HG03457 (cell line): ENCODE measurements around the gene BMP6.

Source experiments
- ATAC-seq: cut with Tn5 transposase; IDR thresholded peaks from one replicate; pipeline ENCODE4 v1.9.1; 2021; ENCODE audit warnings: moderate number of reproducible peaks; ENCODE audit not compliant: unreplicated experiment

BMP6 gene

DNA sequence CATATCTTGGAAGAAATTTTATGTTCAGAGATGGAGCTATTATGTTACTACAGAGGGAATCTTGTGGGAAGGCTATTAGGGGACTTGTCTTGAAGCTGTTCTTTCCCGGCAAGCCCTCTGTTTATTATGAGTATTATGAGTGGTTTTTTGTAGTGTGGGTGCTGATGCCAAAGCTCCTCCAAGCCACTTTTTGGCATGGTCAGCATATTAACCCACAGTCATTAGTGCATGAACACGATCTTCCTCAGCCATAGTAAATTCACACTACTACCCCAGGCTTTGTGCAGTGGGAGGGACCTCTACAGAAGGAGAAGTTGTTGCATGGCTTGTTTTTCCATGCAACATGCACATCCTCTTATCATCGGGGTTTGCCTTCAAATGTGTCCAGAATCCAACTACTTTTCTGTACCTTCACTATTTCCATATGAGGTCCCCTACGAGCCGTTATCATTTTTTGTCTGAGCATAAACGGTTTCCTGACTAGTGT lies 6.5 kb upstream of the BMP6 start:
- ATAC-seq: no peak

DNA sequence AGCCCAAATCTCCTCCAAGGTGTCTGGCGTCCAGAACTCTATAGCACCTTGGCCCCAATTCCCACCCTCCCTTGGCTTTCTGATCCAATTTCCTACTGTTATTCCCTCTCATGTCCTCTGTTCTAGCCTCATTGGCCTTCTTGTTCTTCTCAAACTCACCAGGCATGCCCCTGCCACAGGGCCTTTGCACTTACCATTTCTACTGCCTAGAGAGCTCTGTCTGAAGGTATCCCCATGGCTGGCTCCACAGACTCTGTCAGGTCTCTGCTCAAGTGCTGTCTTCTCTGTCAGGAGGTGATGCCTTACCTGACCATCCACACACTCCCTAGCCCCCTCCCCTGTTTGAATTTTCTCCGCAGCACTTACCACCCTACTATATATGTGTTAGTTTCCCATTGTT lies 5.6 kb upstream of the BMP6 start:
- no peak for ATAC-seq

DNA sequence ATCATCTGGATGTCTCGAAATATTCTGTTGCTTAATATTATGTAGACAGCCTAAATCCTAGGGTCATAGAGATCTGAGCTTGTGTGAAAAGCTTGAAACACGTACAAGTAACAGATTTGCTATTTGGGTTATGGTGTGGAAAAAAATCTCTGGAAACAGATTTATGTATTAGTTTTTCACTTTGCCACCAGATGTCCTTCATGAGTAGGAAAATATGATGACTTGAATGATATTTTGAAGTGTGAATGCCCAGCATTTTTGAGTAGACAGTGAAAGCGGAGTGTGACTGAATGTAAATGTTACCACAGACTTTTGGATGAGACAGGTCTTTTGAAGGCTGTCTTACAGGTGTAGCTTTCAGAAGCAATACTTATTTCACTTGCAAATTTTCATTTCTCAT lies 4.2 kb upstream of the BMP6 start:
- ATAC-seq: no peak

DNA sequence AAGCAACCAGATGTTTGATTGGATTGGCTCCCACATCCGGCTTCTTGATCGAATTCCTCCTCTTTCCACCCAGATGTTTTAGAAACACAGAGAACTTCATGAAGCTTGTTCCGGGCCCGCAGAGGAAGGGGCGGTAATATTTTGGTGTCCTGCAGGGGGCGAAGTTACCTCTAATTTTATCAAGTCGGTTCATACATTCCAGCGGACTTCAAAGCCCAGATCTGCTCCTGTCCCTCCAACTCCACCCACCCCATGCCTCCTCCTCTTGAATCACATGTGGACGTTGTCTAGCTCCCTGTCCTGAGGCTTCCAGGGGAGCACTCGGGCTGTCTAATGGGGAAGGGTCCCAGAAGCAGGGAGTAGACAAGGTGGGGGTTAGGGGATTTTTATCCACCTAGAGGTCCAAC lies 2.9 kb upstream of the BMP6 start:
- ATAC-seq: no peak

DNA sequence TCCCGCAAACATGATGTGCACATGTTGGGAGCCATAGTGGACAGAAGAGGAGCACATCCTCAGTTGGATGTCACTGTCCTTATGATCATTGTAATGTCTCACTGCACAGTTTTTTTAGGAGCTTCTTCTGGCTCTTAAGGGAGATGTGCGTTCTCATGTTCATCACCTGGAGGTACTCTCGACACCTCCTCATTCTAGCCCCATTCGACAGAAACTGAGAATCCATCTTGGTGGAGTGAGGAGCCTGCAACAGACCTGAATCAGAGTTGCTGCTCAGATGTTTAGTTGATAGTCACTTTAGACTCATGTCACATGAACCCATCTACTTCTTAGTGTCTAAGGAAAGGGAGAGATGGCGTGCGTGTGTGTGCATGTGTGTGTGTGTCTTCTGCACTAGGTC lies 2.3 kb upstream of the BMP6 start:
- ATAC-seq: no peak

DNA sequence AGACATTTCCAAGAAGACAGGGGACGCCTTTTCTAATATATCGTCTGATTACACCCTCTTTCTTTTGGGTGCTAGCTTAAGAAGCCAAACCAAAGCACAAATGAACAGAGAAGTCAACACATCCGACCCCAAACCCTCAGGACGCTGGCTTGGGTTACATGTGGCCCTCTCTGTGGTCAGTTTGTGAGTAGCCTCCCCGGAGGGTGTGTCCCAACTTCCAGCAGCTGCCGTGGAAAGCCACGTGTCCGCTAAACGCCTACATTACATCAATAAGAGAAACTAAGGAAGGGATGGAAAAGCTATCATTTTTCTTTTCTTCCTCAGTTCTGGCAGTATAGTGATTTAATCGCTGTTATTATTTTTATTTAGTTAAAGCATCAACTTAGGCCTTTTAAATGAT lies 487 bp upstream of the BMP6 start:
- no peak for ATAC-seq

DNA sequence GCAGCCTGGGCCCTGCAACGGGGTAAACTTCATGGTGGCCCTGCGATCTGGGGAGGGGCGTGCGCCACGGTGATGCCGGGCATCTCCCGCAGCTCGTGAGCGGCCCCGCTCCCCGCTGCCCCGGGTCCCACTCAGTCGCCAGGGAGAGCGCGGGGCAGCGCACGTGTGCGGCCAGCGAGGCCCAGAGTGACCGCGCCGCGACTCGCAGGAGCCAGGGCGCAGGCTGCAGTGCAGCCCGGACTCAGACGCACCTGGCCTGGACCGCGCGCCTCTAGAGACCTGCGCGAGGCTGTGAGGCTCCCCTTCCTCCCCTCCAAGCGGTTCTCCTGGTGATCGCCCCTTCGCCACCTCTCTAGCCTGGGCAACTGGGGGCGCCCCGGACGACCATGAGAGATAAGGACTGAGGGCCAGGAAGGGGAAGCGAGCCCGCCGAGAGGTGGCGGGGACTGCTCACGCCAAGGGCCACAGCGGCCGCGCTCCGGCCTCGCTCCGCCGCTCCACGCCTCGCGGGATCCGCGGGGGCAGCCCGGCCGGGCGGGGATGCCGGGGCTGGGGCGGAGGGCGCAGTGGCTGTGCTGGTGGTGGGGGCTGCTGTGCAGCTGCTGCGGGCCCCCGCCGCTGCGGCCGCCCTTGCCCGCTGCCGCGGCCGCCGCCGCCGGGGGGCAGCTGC lies 652 bp downstream of the BMP6 start:
- no peak for ATAC-seq

DNA sequence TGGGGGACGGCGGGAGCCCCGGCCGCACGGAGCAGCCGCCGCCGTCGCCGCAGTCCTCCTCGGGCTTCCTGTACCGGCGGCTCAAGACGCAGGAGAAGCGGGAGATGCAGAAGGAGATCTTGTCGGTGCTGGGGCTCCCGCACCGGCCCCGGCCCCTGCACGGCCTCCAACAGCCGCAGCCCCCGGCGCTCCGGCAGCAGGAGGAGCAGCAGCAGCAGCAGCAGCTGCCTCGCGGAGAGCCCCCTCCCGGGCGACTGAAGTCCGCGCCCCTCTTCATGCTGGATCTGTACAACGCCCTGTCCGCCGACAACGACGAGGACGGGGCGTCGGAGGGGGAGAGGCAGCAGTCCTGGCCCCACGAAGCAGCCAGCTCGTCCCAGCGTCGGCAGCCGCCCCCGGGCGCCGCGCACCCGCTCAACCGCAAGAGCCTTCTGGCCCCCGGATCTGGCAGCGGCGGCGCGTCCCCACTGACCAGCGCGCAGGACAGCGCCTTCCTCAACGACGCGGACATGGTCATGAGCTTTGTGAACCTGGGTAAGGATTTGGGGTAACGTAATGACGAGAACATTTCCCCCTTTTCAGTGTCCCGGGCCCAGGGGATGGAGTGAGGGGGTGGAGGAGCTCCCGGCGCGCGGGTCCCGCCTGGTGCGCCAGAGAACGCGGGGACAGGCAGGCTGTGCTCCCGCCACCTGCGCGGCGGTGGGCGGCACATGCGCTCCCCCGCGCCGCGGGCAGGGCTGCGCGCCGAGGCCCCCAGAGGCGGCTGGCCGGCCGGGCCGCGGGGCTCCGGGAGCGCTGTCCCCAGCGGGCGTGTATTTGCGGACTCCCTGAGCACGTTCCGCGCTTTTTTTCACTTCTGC lies 1.4 kb downstream of the BMP6 start:
- ATAC-seq: no peak

DNA sequence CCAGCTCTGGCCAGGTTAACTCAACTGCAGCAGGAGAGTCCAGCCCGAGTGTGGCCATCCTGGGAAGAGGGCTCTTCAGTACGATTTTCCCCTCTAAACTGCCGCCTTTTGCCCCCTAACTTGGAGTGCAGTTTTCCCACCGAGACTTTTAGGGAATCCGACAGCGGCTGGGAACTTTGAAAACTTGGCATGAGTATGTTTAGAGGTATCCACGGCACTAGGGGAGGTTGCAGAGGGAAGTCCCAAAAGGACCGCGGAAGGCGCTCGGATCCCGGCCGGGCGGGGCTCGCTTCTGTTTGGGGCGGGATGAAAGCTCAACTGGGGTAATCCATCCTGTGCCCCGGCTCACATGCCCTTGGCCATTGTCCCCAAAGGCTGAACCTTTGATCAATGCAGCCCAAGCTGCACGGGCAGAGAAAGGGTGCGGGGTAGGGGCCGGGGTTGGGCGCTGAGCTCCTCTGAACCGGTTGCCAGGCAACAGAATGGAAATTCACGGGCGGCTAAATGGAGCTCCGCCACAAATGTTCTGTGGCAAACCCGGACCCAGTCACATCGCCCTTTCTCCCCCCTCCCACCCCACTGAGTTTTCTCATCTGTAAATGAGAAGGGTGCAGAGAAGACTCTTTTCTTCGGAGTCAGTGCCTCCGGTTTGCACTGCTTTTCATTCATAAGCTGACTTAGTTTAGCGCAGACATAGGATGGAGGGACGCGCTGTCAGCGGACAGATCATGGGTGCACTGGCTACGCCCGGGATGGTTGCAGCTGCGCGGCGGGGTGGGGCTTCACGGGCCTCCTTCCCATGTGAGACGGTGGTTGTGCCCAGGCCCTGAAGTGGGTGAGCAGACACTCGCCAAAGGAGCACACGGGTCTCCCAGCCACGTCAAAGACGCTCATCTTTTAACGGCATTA lies 2.3 kb downstream of the BMP6 start:
- ATAC-seq: no peak

DNA sequence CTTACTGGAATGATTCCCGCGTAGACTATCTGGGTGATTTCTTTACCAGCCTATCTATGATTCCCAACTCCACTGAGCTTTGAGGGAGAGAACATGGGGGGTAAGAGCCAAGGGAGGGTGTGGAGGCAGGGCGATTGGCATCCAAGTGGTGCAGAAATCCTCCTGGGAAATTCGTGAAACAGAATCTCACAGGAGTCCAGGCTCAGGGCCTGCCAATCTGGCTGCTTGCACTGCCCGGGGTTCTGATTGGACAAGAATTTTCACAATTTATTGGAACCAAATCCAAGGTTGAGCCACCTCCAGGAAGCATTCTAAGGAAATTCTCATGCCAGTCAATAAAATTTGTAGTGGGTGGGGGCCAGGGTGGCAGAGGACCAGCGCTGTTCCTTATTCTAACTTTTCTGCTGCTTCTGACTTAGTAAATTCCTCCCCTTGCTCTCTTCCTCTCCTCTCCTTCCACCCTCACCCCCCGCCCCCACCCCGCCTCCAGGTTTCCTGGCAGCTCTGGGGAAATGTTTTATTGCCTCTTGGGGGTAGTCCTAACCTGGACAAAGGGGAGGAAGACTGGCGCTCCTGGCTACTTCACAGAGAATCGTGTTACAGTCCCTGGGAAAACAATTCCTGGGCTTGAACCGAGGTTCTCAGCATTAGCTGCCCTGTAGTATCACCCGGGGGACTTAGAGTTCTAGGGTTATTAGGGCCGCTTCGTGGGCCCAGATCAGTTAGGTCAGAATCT lies 3.1 kb downstream of the BMP6 start:
- no peak for ATAC-seq

DNA sequence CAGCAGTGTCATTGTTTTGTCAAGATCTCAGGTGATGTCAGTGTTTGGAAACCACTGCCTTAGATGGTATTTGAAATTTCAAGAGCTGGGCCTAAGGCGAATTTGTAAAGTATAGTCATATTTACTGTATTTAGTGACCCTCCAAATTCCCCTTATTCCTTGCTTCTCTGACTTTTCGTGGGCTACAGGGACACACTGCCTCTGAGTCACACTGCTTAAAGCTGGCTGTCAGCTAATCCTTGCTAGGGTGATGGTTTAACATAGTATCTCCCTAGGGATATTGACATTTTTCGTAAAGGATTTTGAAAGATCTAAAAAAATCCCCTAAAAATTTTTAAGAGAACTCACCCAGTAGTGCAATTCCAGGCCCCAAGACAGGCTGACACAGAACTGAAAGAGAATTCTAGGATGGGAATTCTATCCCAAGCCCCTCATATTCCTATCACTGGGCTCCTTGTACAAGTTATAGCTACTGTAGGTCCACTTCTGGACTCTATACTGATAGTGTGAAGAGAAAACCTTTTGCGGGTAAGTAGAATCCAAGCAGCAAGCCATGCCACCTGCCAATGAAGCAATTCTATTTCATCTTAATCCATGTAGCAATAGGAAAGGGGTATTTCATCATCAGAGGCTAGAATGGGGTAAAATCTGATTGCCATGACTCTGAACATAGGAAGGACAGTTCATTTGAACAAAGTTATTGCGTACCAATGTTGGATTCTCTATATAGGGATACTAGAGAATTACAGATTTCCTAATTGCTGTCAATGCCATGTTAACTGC lies 4.3 kb downstream of the BMP6 start:
- no peak for ATAC-seq

DNA sequence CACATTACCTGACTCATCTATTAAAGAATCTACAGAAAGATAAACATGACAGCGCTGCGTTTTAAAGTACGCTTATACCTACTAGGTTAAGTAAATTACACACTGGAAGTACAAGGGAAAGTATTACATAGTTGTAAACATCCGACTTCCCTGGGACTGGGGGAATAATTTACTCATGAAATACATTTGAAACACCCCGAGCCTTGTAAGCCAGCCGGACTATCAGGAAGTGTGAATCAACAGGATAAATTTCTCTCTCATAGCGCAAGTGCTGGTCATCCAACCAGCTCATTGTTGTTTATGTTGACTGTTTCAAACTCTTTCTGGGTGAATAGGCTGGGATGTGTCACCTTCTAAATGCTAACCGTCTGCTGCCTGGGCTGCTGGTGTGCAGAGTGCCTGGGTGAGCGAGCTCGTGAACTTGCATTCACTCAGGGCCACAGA lies 4.9 kb downstream of the BMP6 start:
- ATAC-seq: no peak

DNA sequence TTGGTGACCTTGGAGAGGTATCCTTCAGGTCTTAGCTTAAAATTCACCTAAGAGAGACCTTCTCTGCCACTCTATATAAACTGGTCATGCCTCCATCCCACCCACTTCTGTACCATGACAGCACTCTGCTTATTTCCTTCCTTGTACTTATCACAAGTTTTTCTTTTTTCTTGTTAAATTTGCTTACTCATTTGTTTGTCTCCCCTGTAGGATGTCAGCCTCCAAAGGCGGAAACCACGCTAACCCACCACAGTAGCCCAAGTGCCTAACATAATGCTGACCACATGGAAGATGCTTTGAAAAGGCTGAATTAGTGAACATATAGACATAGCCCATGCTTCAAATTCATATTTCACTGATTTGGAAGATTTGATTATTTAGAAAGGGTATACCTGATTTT lies 5.4 kb downstream of the BMP6 start:
- no peak for ATAC-seq

DNA sequence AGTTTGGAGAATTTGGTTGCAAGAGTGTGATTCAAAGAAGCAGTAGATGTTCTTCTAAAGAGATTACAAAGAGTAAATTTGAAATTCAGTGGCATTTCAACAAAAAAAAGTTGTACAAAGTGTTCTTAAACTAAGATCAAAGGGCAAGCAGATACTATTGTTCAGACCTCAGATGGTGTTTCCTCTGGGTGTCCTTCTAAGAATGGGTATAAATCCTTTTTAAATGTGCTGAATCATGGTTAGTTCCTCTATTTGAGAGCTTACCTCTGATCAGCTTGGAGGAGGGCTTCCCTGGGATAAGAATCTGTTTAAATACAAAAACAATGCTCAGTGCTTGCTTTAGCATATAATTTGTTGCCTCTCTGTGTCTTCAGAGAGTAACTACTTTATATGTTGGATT lies 6.3 kb downstream of the BMP6 start:
- no peak for ATAC-seq

DNA sequence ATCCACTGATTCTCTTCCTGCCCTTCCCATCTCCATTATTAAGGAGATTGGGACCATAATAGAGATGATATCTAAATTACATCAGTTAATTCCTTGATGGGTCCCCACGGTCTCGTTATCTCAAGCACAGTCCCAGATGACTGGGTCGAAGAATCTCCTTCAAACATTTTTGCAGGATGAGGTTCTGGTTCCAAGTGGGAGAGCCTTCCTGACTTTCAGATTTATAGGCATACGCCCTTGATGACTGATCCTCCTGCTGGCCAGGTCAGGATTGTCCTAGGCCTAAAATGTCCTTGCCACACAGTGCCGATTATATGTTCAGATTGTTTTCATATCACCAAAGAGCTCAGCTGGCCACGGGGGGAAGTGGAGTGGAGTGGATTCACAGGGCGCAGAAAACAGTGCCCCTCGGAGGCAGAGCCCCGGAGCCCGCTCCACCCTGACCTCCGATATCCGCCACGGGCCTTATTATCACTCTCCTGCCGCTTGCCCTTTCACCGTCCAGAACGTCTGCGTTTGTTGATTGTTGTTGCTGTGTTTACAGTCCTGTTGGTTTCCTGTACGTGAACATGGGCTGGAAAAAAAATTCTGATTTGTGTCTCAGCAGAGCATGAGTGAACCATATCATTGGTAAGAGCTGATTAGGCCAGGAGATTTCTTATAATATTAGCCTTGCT lies 8.9 kb downstream of the BMP6 start:
- ATAC-seq: no peak

DNA sequence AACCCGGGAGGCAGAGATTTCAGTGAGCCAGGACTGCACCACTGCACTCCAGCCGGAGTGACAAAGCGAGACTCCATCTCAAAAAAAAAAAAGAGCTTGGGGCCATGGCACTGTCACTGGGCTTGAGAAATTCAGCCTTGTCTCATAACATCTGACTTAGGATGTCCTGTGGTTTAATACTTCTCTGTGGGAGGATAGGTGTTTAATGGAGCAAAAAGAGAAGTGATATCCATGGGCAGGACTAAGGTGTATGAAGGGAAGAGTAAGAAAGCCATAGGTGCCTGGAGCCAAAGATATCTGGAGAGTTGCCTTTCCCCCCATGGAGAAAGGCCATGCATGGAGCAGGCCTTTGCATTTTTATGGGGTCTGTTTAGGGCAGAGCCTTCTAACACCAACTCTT lies 11.2 kb downstream of the BMP6 start:
- ATAC-seq: no peak

DNA sequence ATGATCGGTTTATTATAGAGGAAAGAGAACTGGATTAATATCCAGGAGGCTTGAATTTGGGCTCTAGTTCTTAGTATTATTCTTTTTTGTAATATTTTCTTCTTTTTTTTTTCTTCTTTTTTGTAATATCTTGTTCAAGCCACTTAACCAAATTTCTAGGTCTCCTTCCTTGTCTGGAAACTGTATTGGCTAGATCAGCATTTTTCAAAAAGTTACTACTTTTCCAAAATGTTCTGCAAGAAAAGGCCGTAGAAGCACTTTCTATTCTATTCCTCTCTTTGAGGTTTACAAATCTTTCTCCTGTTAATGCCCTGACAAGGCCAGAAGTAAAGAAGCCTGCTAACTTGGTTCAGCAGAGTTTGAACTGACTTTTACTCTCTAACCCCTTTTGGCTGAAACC lies 12.0 kb downstream of the BMP6 start:
- ATAC-seq: no peak

DNA sequence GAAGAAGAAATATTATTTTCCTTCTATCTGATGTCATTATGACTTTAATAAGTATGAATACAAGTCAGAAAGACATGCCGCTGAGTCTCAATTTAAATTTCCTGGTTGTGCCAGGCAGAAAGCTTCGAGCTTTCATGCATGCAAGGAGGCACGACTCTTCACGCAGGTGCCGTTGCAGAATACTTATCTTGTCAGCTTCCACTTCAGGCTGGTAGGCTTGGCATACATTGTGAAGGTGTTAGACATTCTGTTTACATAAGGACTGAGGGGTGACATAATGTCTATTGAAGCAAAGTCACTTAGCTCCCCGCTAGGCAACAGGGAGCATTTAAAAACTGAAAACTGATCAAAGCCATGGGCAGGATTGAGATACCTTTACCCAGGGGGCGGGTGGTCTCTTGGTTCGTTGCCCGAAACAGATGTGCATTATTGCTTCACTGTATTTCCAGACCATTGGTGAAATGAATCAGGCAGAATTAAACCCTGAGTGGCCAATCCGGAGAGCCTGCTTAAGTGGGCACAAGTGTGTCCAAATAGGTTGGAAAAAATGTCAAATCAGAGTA lies 16.4 kb downstream of the BMP6 start:
- no peak for ATAC-seq

DNA sequence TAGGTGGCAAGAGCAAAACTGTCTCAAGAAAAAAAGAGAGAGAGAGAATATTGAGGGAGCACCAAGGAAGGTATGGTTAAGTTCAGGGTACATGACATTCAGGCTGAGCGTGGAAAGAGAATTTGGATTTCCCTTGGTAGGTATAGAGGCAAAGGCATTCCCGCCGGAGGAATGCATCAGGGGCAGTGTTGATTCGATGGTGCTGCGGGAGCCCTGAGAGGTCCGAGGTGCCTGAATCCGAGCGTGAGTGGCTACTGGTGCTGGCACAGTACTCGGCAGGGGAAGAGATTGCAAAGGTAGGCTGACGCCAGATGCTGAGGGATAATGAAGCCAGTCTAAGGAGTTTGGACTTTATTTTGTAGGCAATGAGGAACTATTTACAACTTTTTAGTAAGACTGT lies 20.0 kb downstream of the BMP6 start:
- no peak for ATAC-seq
